PC-3 (cell line): ENCODE data around the gene ZC3H14. TPM values are rescaled to one million over a fixed set of nuclear protein-coding genes. Genes with fewer than 3 reads are reported as not detected.

Source experiments
- ATAC-seq: fragments of 200-7000 bp; cut with Tn5 transposase; 2 replicates; pipeline ENCODE4 v1.9.1; 2020; ENCODE audit warnings: mild to moderate bottlenecking, moderate library complexity
- BruUV-seq: library from RNA; stranded (reverse); fragments of 400-500 nt; replicated peaks from 2 replicates; lab custom pipeline; 2021; lab: Mats Ljungman, UMichigan
- CTCF ChIA-PET: fragments of 300-600 bp; sonication (Branson Sonifier 250); formaldehyde crosslinking; loops from one replicate; lab custom pipeline; 2022; ENCODE audit warnings: antibody characterized with exemption; lab: Charles Lee
- POLR2A ChIA-PET: fragments of 300-600 bp; sonication (Branson Sonifier 250); formaldehyde crosslinking; loops from one replicate; lab custom pipeline; 2022; ENCODE audit warnings: antibody characterized with exemption; ENCODE audit not compliant: unreplicated experiment; lab: Charles Lee
- DNase-seq: peaks from one replicate; pipeline ENCODE4 v3.0.0-alpha.2; 2015
- H2AFZ ChIP-seq: fragments of 300-600 bp; sonication (generic); 2 replicates; pipeline ENCODE4 v1.6.0; 2016; ENCODE audit warnings: antibody characterized with exemption, low read length
- H3F3A ChIP-seq: fragments of 300-600 bp; sonication (generic); one replicate; pipeline ENCODE4 v1.6.0; 2017; ENCODE audit warnings: antibody characterized with exemption, low read length, control low read depth, mild to moderate bottlenecking; ENCODE audit not compliant: unreplicated experiment
- H3K27ac ChIP-seq: fragments of 300-600 bp; sonication (generic); 2 replicates; pipeline ENCODE4 v1.5.1; 2016; ENCODE audit warnings: mild to moderate bottlenecking, low read length
- H3K27me3 ChIP-seq: fragments of 300-600 bp; sonication (generic); 2 replicates; pipeline ENCODE4 v1.6.1; 2016; ENCODE audit warnings: low read length, mixed read lengths
- H3K36me3 ChIP-seq: fragments of 300-600 bp; sonication (generic); 2 replicates; pipeline ENCODE4 v1.6.1; 2016; ENCODE audit warnings: low read depth, mixed run types, low read length, mixed read lengths
- H3K4me1 ChIP-seq: fragments of 300-600 bp; sonication (generic); 2 replicates; pipeline ENCODE4 v1.5.1; 2016; ENCODE audit warnings: low read length; ENCODE audit not compliant: insufficient read depth
- H3K4me2 ChIP-seq: fragments of 300-600 bp; sonication (generic); 2 replicates; pipeline ENCODE4 v1.6.0; 2016; ENCODE audit warnings: low read length
- H3K4me3 ChIP-seq: fragments of 300-600 bp; sonication (generic); 2 replicates; pipeline ENCODE4 v1.5.1; 2016; ENCODE audit warnings: mild to moderate bottlenecking, low read length, mixed read lengths
- H3K79me2 ChIP-seq: fragments of 300-600 bp; sonication (generic); 2 replicates; pipeline ENCODE4 v1.6.1; 2017; ENCODE audit warnings: low read length, mixed read lengths
- H3K9ac ChIP-seq: fragments of 300-600 bp; sonication (generic); 2 replicates; pipeline ENCODE4 v1.6.0; 2016; ENCODE audit warnings: mild to moderate bottlenecking, low read length
- H3K9me2 ChIP-seq: fragments of 300-600 bp; sonication (generic); replicated peaks from 2 replicates; pipeline ENCODE4 v1.6.1; 2016; ENCODE audit warnings: mixed run types, low read length, mixed read lengths
- H3K9me3 ChIP-seq: fragments of 300-600 bp; sonication (generic); 2 replicates; pipeline ENCODE4 v1.6.1; 2016; ENCODE audit warnings: low read length, mixed read lengths
- H4K20me1 ChIP-seq: fragments of 300-600 bp; sonication (generic); 2 replicates; pipeline ENCODE4 v1.6.1; 2016; ENCODE audit warnings: low read length, mixed read lengths
- CTCF ChIP-seq: fragments of 300-600 bp; sonication (generic); conservative IDR thresholded peaks from 2 replicates; pipeline ENCODE4 v1.5.1; 2017; ENCODE audit warnings: antibody characterized with exemption, low read depth, mild to moderate bottlenecking, low read length
- EZH2 ChIP-seq: fragments of 300-600 bp; sonication (generic); IDR thresholded peaks from one replicate; pipeline ENCODE4 v1.6.1; 2017; ENCODE audit warnings: antibody characterized with exemption, mild to moderate bottlenecking, low read length; ENCODE audit not compliant: unreplicated experiment
- EZH2phosphoT487 ChIP-seq: fragments of 300-600 bp; sonication (generic); IDR thresholded peaks from 2 replicates; pipeline ENCODE4 v1.6.1; 2018; ENCODE audit warnings: mild to moderate bottlenecking, antibody characterized with exemption, low read length, borderline replicate concordance
- intact Hi-C: fragments of 100-400 bp; cut with micrococcal nuclease; formaldehyde crosslinking; loops from 2 replicates; pipeline ENCODE4 v1.9.0; 2023
- total RNA-seq: library from RNA; depleted of rRNA; stranded (reverse); fragments of >200 nt; gene quantifications from 2 replicates; pipeline ENCODE4 v1.2.3, GENCODE V29; 2014

The ZC3H14 gene
- total RNA-seq, 1 experiment from 2014 or later: 58.2 TPM

GRCh38 chr14:88590173-88590572 is 27.3 kb downstream of the ZC3H14 start:
- Histone ChIP-seq H3K27ac (no peak overlapping the region), H3K79me2 (no peaks in the 10 kb centered on the region), H3K9me3 (no peaks in the 10 kb centered on the region), H3K4me3 (no peak overlapping the region), H3K36me3 (peaks cover 40% of the 10 kb centered on the region), H4K20me1 (0 out of 2 replicates have a peak, but pooled peaks cover 4% of the 10 kb centered on the region), H3F3A (no peaks in the 10 kb centered on the region), H3K9ac (no peak overlapping the region), H3K9me2 (no peaks in the 10 kb centered on the region), H3K4me1 (no peaks in the 10 kb centered on the region), H2AFZ (no peak overlapping the region), H3K27me3 (no peaks in the 10 kb centered on the region), H3K4me2 (no peak overlapping the region)
- no TSS peak for BruUV-seq
- ChIA-PET POLR2A (no interaction called here), CTCF (no interaction called here)
- TF ChIP-seq EZH2 (no peak), EZH2phosphoT487 (no peak)
- DNase-seq (no peak), ATAC-seq (peak; percentile 40; the same call in 1 of the 2 replicates)
- intact Hi-C loops: no loop called here

- POLR2A ChIA-PET: no interaction called here
- TF ChIP-seq CTCF (no peak), EZH2 (no peak), EZH2phosphoT487 (no peak)
- DNase-seq (no peak), ATAC-seq (no peak)
- Histone ChIP-seq H3K9ac (no peak overlapping the region), H4K20me1 (0 out of 2 replicates have a peak, but pooled peaks cover 4% of the 10 kb centered on the region), H3K4me3 (no peak overlapping the region), H3K27me3 (no peaks in the 10 kb centered on the region), H3K27ac (no peak overlapping the region), H3K9me2 (no peaks in the 10 kb centered on the region), H3K36me3 (peaks cover 44% of the 10 kb centered on the region), H3K4me1 (no peaks in the 10 kb centered on the region), H3K9me3 (no peaks in the 10 kb centered on the region), H3K79me2 (no peaks in the 10 kb centered on the region), H3K4me2 (no peak overlapping the region), H3F3A (no peaks in the 10 kb centered on the region), H2AFZ (no peak overlapping the region)
- CTCF ChIA-PET: no interaction called here
- no TSS peak for BruUV-seq
- intact Hi-C loops: no loop called here
Measured at GRCh38 chr14:88592031-88592430, 29.2 kb downstream of the ZC3H14 start.

- H3K27me3 ChIP-seq: no peaks in the 10 kb centered on the region
- no peak overlapping the region for H2AFZ ChIP-seq
- DNase-seq (no peak), ATAC-seq (no peak)
- H4K20me1 ChIP-seq: no peaks in the 10 kb centered on the region
- H3K79me2 ChIP-seq: no peaks in the 10 kb centered on the region
- no peaks in the 10 kb centered on the region for H3K9me3 ChIP-seq
- H3K9me2 ChIP-seq: no peaks in the 10 kb centered on the region
- no peak overlapping the region for H3K4me2 ChIP-seq
- no peaks in the 10 kb centered on the region for H3K4me1 ChIP-seq
- BruUV-seq: no TSS peak
- no peak overlapping the region for H3K9ac ChIP-seq
- peaks cover 54% of the 10 kb centered on the region for H3K36me3 ChIP-seq
- CTCF ChIA-PET: no interaction called here
- intact Hi-C loops: no loop called here
- no peak overlapping the region for H3K27ac ChIP-seq
- H3K4me3 ChIP-seq: no peak overlapping the region
- H3F3A ChIP-seq: no peaks in the 10 kb centered on the region
- no peak for TF ChIP-seq EZH2phosphoT487
- no peak for TF ChIP-seq EZH2
- no peak for TF ChIP-seq CTCF
- POLR2A ChIA-PET: no interaction called here
Measured at GRCh38 chr14:88597038-88597437, 34.2 kb downstream of the ZC3H14 start.
